Forelimb muscle (tissue), 1 donor: ENCODE data around the gene PGP. TPM values are rescaled to one million over a fixed set of nuclear protein-coding genes. Genes with fewer than 3 reads are reported as not detected.

Source experiments
- DNase-seq: peaks from one replicate; pipeline ENCODE4 v3.0.0-alpha.2; 2013; ENCODE audit warnings: low read depth
- polyA plus RNA-seq: library from polyadenylated mRNA; unstranded; fragments of 120-200 nt; gene quantifications from one replicate; pipeline ENCODE4 v1.2.1, GENCODE V29; 2013; ENCODE audit not compliant: insufficient read length

Gene PGP
- polyA plus RNA-seq, 1 donor, result 15.4 TPM

DNA sequence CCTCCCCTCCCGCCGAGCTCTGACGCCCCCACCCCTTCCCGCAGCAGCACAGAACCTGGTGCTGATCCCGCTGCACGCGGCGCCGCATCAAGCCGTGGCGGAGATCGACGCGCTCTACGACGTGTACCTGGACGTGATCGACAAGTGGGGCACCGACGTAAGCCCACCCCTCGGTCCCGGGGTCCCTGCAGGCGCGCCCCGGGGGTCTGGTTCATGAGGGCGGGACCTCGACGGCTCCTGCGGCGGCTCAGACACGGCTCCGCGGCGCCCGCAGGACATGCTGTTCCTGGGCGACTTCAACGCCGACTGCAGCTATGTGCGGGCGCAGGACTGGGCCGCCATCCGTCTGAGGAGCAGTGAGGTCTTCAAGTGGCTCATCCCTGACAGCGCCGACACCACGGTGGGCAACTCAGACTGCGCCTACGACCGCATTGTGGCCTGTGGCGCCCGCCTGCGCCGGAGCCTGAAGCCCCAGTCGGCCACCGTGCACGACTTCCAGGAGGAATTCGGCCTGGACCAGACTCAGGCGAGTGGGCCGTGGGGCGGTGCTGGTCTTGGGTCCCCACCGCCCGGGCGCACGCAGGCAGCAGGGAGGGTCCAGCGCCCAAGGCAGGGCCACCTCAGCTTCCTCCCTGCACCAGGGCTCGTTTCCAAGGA, 23.0 kb upstream of the PGP start:
- DNase-seq, result no peak

DNA sequence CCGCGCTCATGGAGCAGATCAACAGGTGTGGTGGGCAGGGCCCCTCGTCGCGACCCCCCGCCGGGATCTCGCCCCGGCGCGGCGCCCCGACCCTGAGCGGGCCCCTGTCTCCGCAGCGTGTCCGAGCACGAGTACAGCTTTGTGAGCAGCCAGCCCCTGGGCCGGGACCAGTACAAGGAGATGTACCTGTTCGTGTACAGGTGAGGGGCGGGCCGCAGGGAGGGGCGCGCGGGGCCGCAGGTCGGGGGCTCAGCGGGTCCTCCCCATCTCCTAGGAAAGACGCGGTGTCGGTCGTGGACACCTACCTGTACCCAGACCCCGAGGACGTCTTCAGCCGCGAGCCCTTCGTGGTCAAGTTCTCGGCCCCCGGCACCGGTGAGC, 22.5 kb upstream of the PGP start:
- no peak for DNase-seq

DNA sequence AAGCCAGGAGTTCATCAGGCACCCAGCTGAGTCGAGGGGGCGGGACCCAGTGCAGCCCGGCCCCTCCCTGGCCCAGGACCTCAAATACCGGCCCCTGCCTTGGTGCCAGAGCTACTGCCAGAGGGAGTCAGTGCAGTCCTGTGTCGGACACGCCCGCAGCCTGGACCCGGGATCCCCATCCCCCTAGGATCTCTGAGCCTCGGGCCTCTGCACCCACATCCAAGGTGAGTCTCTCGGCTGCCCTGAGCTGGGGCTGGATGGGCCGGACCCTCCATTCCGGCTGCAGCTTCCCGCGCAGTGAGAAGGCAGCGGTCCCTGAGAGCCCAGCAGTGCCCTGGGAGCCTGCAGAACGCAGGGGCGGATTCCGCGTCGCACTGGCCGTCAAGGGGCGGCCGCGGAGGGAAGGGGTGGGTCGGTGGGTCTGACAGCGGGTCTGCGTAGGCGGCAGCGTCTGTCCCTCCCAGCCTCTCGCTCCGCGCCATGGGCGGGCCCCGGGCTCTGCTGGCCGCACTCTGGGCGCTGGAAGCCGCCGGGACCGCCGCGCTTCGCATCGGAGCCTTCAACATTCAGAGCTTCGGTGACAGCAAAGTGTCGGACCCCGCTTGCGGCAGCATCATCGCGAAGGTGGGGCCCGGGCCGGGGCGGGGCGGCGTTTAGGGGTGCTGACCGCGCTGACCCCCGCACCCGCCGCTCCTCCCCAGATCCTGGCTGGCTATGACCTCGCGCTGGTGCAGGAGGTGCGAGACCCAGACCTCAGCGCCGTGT, 21.9 kb upstream of the PGP start, which contains the start of gene DNASE1L2:
TSS of gene DNASE1L2 (plus strand) at position 108 of the 765 bp plus-strand sequence. CDS start at position 481, 373 bp downstream.
- no peak for DNase-seq

DNA sequence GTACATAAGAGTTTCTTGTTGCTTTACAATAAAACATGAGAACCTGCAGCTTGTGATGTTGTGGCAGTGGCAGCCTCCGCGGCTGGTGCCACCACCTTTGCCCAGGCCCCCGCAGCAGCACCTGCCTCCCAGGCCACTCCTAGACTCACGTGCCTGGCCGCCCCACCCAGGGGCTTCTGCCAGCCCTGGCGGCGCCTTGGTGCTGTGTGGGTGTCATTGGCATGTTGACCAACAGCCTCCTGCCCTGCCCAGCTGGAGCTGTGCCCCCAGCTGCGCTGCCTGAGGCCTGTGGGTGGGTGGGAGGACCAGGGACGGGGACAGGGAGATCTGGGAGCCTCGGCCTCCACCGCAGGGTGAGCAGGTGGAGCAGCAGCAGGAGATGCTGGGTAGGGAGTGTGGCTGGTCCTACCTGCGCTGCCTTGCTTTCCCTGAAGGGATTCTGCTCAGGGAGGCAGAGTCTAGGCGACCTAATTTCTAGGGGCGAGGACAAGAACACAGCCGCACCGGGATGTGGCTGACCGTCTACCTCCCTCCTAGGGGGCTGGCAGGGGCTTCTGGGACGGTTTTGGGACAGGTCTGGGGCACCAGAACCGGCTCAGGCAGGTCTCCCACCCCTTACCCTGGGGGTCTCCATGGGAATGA, 21.2 kb upstream of the PGP start:
- no peak for DNase-seq

DNA sequence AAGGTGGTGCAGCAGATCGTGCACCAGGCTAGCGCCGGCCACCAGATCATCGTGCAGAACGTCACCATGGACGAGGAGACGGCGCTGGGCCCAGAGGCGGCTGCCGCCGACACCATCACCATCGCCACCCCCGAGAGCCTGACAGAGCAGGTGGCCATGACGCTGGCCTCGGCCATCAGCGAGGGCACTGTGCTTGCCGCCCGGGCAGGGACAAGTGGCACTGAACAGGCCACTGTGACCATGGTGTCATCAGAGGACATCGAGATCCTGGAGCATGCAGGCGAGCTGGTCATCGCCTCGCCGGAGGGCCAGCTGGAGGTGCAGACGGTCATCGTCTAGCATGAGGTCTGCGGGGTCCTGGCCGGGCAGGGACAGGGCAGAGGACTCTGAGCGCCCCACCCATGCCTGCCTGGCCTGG, 20.6 kb upstream of the PGP start:
- no peak for DNase-seq

DNA sequence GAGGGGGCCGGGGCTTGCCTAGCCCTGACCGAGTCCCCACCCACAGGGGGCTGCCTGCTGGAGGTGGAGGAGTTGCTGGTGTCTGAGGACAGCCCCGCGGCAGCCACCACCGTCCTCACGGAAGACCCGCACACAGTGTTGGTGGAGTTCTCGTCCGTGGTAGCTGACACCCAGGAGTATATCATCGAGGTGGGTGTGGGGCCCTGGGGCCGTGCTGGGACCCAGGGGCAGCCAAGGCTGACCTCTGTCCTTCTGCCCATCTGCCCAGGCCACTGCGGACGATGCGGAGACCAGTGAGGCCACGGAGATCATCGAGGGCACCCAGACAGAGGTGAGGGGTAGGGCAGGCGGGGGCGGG, 20.2 kb upstream of the PGP start:
- no peak for DNase-seq

DNA sequence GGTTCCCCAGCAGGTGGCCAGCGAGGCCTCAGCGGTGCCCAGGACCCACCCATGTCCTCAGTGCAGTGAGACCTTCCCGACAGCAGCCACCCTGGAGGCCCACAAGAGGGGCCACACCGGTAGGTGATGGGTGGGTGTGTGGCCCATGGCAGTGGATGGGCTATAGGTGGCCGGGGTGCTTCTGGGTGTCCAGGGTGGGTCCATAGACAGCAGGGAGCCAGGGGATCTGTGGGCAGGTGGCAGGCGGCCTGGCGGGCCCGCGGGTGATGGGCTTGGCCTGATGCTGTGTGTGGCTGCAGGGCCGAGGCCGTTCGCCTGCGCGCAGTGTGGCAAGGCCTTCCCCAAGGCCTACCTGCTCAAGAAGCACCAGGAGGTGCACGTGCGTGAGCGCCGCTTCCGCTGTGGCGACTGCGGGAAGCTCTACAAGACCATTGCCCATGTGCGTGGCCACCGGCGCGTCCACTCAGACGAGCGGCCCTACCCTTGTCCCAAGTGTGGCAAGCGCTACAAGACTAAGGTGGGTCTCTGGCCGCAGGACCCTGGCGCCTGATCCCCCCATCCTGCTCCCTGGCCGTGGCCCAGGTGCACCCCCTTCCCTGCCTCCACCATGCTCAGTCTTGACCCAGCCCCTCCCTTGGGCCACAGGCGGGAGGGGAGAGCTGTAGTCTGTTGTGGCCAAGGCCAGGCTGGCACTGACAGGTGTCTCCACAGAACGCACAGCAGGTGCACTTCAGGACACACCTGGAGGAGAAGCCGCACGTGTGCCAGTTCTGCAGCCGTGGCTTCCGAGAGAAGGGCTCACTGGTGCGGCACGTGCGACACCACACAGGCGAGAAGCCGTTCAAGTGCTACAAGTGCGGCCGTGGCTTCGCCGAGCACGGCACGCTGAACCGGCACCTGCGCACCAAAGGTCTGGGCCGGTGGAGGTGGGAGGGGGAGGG, 19.5 kb upstream of the PGP start:
- DNase-seq, result no peak

DNA sequence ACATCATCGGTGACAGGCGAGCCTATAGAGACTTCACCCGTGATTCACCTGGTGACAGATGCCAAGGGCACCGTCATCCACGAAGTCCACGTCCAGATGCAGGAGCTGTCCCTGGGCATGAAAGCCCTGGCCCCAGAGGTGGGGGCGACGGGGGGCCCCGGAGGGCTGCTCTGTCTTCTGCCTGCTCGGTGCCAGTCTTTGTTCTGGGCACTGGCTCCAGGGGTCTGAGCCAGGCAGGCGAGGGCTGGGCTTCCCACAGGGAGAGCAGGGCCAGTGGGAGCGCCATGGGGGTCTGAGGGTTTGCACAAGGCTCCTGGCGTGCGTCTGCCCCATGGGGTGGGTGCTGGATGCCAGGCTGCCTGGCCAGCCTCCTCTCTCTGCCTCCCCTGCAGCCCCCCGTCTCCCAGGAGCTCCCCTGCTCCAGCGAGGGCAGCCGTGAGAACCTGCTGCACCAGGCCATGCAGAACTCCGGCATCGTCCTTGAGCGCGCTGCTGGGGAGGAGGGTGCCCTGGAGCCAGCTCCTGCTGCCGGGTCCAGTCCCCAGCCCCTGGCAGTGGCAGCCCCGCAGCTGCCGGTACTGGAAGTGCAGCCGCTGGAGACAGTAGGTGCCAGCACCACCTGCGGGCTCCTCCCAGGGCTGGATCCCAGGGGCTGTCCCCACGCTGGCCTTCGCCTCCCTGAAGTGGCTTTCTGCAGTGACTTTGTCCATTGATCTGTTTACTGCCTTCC, 18.6 kb upstream of the PGP start:
- no peak for DNase-seq

DNA sequence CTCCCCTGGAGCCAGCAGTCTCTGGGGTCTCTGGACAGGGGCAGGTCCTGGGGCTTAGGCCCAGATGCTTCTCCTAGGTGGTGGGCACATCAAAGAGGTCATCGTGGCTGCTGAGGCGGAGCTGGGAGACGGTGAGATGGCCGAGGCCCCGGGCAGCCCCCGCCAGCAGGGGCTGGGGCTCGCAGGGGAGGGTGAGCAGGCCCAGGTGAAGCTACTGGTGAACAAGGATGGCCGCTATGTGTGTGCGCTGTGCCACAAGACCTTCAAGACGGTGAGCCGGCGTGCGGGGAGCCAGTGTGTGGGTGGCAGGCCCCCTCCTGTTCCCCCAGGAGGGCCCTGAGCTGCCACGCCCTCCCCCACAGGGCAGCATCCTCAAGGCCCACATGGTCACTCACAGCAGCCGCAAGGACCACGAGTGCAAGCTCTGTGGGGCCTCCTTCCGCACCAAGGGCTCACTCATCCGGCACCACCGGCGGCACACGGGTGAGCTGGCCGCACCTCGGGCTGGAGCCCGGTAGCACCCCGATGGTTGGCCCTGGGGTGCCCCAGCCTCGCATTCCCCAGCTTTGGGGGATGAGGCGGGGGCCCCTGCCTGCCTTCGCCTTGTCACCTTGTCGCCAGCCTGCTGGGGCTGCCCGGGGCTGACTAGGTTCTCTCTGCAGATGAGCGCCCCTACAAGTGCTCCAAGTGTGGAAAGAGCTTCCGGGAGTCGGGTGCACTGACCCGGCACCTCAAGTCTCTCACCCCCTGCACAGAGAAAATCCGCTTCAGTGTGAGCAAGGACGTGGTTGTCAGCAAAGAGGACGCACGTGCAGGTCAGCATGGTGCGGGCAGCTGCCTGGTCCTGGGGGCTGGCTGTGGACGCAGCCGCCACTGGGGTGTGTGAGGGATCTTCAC, 17.7 kb upstream of the PGP start:
- no peak for DNase-seq

DNA sequence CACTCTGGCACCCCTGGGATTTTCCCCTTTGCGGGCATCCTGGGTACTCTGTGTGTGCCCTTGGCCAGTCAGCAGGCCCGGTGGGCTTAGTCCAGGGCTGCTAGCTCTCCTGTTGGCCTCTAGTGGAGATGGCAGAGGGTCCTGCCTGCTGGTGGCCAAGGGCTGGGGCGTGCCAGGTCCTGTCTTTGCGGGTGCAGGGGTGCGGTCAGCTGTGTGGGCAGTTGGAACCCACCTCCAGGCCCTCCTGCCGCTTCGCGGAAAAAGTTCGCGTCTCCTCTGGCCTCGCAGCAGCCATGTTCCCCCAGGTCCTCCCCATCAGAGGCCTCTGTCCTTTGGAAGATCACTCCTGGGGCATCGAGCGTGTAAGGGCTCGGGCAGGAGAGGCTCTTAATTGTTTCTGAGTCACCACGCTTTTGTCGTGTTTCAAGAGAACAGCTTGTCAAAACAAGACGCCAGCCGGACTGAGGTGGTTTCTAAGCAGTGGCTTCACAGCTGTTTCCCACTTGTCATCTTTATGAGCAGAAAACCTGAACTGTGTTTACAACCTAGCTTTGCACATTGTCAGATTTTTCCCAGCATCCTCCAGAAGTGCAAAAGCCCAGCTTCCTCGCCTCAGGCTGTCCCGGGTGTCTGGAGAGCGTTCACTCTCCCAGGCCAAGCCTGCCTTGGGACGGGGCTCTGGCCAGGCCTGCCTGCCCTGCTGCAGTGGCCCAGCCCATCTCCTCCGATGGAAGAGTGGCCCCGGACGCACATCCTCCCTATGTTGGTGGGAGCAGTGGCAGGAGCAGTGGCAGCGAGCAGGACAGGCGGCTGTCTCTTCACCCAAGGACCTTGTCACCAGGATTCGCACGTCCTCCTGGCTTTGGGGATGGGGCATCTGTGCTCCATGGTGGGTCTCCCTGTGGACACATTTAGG, 16.6 kb upstream of the PGP start:
- DNase-seq, result no peak

DNA sequence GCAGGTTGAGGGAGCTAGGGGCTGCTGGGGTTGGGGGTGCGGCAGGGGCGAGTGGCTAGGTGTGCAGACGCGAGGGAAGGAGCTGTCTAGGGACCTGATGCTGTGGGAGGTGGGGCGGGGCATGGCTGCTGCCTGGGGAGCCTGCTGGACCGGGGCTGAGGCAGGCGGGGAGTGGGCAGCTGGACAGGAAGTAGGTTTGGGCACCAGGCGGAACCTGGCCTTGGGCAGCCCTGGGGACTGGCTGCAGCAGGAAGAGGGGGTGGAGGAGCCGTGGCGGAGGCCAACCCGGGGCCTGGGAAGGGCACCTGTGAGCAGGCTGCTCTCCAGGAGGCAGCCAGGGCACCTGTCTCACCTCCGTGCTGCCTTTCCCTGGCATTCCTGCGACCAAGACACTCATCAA, 15.7 kb upstream of the PGP start:
- DNase-seq, result no peak

DNA sequence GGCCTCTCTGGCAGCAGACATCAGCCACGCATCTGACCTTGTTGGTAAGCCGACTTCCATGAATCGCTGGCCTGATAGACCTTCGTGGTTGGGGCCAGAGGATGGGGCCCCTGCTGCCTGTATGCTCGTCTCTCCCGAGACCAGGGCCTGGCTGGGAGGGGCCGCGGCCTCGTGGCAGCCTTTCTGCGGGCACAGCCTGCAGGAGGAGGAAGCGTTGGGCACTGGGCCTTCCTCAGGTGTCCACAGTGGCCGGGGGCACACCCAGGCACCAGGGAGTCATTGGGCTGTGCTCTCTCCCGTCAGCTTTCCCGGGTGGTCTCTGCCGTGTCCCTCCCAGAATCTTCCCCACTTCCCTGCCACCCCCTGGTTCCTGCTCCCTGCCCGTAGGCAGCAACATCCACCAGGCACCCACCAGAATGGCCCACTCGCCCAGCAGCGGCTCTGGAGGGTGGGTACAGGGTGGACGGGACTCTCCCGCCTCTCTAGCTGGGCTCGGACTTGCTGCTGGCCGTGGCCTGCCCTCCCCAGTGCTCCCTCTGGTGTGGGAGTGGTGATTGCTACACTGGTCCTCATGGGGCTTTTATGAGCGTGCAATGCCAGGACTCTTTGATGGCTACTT, 15.1 kb upstream of the PGP start:
- DNase-seq, result no peak

DNA sequence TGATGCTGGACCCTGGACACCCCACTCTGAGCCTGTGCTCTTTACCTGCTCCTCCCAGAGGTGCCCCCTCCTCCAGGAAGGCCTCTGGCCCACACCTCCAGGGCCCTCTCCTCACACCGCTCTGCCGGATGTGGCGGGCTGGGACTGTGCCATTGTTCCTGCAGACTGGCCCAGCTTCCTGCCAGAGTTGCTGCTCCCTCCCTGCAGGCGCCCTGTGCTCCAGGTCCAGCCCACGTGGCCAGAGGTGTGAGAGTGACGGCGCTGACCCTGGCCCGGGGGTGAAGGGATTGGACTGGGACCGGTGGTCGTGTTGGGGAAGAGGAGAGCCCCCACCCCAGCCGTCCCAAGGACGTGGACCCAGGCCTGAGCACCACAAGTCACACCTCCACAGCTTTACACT, 14.5 kb upstream of the PGP start:
- no peak for DNase-seq

DNA sequence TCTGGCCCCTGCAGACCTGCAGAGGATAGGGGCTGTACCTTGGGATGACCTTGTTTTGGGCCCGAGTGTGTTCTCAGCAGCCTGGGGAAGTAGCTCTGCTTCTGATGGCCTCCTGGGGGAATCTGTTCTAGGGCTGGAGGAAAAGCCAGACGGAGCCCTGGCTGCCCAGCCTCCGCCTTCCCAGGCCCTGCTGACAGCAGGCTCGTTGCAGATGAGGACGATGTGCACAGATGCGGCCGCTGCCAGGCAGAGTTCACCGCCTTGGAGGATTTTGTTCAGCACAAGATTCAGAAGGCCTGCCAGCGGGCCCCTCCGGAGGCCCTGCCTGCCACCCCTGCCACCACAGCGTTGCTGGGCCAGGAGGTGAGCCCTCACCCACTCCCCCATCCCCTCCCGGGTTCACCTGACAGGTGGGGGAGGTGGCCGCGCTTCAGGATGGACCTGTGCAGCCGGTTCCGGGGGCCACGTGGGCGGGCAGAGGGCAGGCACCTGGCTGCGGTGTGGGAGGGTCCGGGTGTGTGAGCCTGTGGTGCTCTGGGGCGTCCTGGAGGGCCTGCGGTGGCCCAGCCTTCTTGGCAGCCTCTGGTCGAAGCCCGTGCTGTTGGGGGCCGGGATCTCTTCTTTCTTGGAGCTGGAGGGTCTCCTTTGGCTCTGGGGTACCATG, 13.7 kb upstream of the PGP start:
- DNase-seq, result no peak

DNA sequence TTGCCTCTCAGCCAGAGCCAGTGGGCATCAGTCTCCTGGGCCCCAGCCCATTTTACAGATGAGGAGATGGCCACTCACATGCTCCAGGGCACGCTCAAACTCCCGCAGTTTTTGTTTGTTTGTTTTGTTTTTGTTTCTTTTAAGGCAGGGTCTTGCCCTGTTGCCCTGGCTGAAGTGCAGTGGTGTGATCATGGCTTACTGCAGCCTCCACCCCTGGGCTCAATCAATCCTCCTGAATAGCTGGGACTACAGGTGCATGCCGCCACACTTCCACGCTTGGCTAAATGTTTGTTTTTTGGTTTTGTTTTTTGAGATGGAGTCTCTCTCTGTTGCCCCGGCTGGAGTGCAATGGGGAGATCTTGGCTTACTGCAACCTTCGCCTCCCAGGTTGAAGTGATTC, 12.3 kb upstream of the PGP start:
- no peak for DNase-seq

DNA sequence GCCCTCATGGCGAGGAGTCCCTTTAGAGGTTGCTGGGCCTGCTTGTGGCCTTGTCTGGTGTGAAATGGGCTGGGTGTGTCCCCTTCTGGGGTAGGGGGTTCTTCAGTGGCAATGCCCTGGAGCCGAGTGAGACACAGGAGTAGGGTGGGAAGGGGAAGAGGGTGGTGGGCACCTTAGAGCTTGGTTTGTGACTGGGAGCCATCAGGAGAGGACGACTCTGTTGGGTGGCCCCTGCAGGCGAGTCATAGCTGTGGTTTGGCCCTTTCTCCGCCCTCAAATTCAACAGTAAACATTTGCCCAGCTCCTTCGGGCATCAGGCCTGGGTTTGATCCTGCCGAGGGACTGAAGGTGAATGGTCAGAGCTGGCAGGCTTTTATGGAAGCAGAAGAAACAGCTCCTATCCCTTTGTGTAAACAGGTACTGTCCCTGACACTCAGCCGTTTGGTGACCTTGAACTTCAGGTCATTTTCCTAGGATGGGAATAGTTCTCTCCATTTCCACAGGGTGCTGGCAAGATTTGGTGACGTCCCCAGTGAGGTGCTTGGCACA, 11.7 kb upstream of the PGP start:
- no peak for DNase-seq

DNA sequence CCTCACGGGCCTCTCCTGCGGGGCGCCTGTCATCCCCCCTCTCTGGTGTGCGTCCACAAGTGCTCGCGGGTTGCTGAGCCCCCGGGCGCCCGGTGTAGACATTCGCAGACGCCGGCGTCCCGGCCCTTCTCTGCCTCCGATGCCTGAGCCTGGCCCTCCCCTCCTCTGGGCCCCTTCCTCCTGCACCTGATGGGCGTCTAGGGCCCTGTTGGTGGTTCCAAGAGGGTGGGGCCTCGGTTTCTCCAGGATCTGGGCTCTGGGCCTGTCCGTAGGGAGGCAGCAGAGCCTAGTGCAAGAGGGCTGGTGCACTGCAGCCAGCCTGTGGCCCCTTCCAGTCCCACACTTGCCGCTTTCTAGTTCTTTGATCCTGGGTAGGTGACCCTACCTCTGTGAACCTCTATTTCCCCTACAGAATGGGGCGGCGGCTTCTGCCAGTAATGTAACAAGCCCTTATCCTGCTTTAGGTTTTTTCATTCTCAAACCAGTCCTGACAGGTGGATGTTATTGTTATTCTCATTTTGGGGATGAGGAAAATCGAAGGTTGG, 9.4 kb upstream of the PGP start:
- DNase-seq, result no peak
